GM23248 (cell line): ENCODE results near the gene SND1. TPM values are rescaled to one million over a fixed set of nuclear protein-coding genes. Genes with fewer than 3 reads are reported as not detected.
"Not testable (repeated sequence)": the region's sequence is repeated elsewhere in the genome, so short reads cannot be mapped to it uniquely, and the experiment has no call there.

Source experiments
- DNase-seq: peaks from one replicate; pipeline ENCODE4 v3.0.0-alpha.2; 2015
- H2AFZ ChIP-seq: fragments of 200-600 bp; sonication (generic); 2 replicates; pipeline ENCODE4 v1.6.1; 2016; ENCODE audit warnings: antibody characterized with exemption
- H3F3A ChIP-seq: fragments of 200-600 bp; sonication (generic); 2 replicates; pipeline ENCODE4 v1.6.1; 2016; ENCODE audit warnings: mild to moderate bottlenecking, antibody characterized with exemption, mixed run types; ENCODE audit not compliant: insufficient read depth
- H3K27ac ChIP-seq: fragments of 200-600 bp; sonication (generic); 2 replicates; pipeline ENCODE4 v1.5.1; 2016; ENCODE audit warnings: mild to moderate bottlenecking
- H3K27me3 ChIP-seq: fragments of 200-600 bp; sonication (generic); replicated peaks from 2 replicates; pipeline ENCODE4 v1.6.1; 2016; ENCODE audit warnings: mild to moderate bottlenecking; ENCODE audit not compliant: insufficient read depth
- H3K36me3 ChIP-seq: fragments of 200-600 bp; sonication (generic); 2 replicates; pipeline ENCODE4 v1.6.1; 2016; ENCODE audit warnings: low read depth, mild to moderate bottlenecking
- H3K4me1 ChIP-seq: fragments of 200-600 bp; sonication (generic); 2 replicates; pipeline ENCODE4 v1.6.1; 2016; ENCODE audit warnings: mild to moderate bottlenecking; ENCODE audit not compliant: insufficient read depth
- H3K4me2 ChIP-seq: fragments of 200-600 bp; sonication (generic); one replicate; pipeline ENCODE4 v1.6.1; 2016; ENCODE audit warnings: mild to moderate bottlenecking; ENCODE audit not compliant: unreplicated experiment
- H3K4me3 ChIP-seq: fragments of 200-600 bp; sonication (generic); 2 replicates; pipeline ENCODE4 v1.5.1; 2016; ENCODE audit warnings: mild to moderate bottlenecking
- H3K79me2 ChIP-seq: fragments of 200-600 bp; sonication (generic); 2 replicates; pipeline ENCODE4 v1.6.1; 2016; ENCODE audit warnings: mild to moderate bottlenecking; ENCODE audit not compliant: insufficient read depth
- H3K9ac ChIP-seq: fragments of 200-600 bp; sonication (generic); 2 replicates; pipeline ENCODE4 v1.6.1; 2016; ENCODE audit warnings: mild to moderate bottlenecking
- H3K9me2 ChIP-seq: fragments of 200-600 bp; sonication (generic); 2 replicates; pipeline ENCODE4 v1.6.1; 2016; ENCODE audit warnings: mixed run types, mild to moderate bottlenecking, moderate library complexity; ENCODE audit not compliant: insufficient read depth
- H3K9me3 ChIP-seq: fragments of 200-600 bp; sonication (generic); one replicate; pipeline ENCODE4 v1.6.1; 2017; ENCODE audit warnings: low read depth
- H4K20me1 ChIP-seq: fragments of 200-600 bp; sonication (generic); 2 replicates; pipeline ENCODE4 v1.6.0; 2016; ENCODE audit not compliant: insufficient read depth
- EZH2 ChIP-seq: fragments of 200-600 bp; sonication (generic); IDR thresholded peaks from 2 replicates; pipeline ENCODE4 v1.6.1; 2018; ENCODE audit warnings: antibody characterized with exemption, mild to moderate bottlenecking; ENCODE audit not compliant: insufficient read depth, poor library complexity, severe bottlenecking
- EZH2phosphoT487 ChIP-seq: fragments of 200-600 bp; sonication (generic); IDR thresholded peaks from 2 replicates; pipeline ENCODE4 v1.6.1; 2018; ENCODE audit warnings: antibody characterized with exemption, moderate library complexity, mild to moderate bottlenecking, low read depth; ENCODE audit not compliant: insufficient read depth
- WGBS, 2 experiments: methylation state at CpG; one replicate each; pipeline ENCODE4 v1.1.6; 2015 to 2017; ENCODE audit warnings: low lambda C conversion rate in 2 of 2, low coverage in 1 of 2; ENCODE audit errors: missing lambda C conversion rate in 2 of 2; 5-methylcytosine and 5-hydroxymethylcytosine counted together
- in situ Hi-C: fragments of 300-500 bp; cut with MboI; formaldehyde crosslinking; loops from 2 replicates; pipeline ENCODE4 v1.15.0; 2020
- polyA plus RNA-seq: library from polyadenylated mRNA; unstranded; fragments of >200 nt; fragmentation: Nextera tagmentation; extraction: Ambion mirVana; gene quantifications from 2 replicates; pipeline ENCODE4 v1.2.1, GENCODE V29; 2016
- total RNA-seq: library from RNA; depleted of rRNA; stranded (reverse); fragments of >200 nt; shearing (Covaris generic); gene quantifications from 2 replicates; pipeline ENCODE4 v1.2.3, GENCODE V29; 2014

The SND1 gene
- total and polyA plus RNA-seq, 2 experiments from 2014 or later = 128 to 184 TPM

GRCh38 chr7:127667759-127668530 lies 16.0 kb downstream of the SND1 start:
- DNase-seq = peak; percentile 78
- no peak for TF ChIP-seq EZH2
- TF ChIP-seq EZH2phosphoT487 = no peak
- Histone ChIP-seq H3K9ac (peak overlapping the region; percentile 60), H3K79me2 (peaks cover 100% of the 10 kb centered on the region), H3K4me1 (peaks cover 31% of the 10 kb centered on the region), H3K9me2 (no peaks in the 10 kb centered on the region), H4K20me1 (no peaks in the 10 kb centered on the region), H3F3A (peaks cover 31% of the 10 kb centered on the region), H3K4me3 (peak overlapping the region; percentile 49), H3K4me2 (peak overlapping the region; percentile 66), H3K9me3 (no peaks in the 10 kb centered on the region), H2AFZ (peak overlapping the region; percentile 12; the same call in 1 of the 2 replicates), H3K27me3 (no peaks in the 10 kb centered on the region), H3K36me3 (peaks cover 3% of the 10 kb centered on the region; the same call in 1 of the 2 replicates), H3K27ac (peak overlapping the region; percentile 86)
- WGBS, 2 experiments = 86 to 96% methylated on average over 2 of the region's 2 CpGs
- in situ Hi-C loops = no loop called here

DNA sequence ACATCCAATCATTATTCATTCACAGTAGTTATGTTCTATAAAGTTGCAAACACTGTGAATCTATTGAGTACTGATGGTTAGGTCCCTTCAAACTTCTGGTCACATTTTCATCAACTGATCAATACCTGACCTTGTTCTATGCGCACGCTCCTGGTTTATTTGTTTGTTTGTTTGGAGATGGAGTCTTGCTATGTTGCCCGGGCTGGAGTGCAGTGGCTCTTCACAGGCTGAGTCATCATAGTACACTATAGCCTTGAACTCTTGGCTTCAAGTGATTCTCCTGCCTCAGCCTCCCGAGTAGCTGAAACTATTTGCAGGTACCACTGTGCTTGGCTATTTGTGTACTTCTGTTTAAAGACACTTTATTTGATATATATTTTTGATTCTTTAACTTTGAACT lies 19.3 kb downstream of the SND1 start:
- Histone ChIP-seq H3K36me3 (peaks cover 3% of the 10 kb centered on the region; the same call in 1 of the 2 replicates), H4K20me1 (no peaks in the 10 kb centered on the region), H3K27me3 (no peaks in the 10 kb centered on the region), H3K27ac (no peak overlapping the region), H3F3A (peaks cover 24% of the 10 kb centered on the region), H3K9me2 (no peaks in the 10 kb centered on the region), H3K9me3 (no peaks in the 10 kb centered on the region), H3K9ac (no peak overlapping the region), H3K4me2 (no peak overlapping the region), H3K79me2 (peaks cover 100% of the 10 kb centered on the region), H3K4me3 (no peak overlapping the region), H3K4me1 (peaks cover 35% of the 10 kb centered on the region), H2AFZ (no peak overlapping the region)
- 73 to 74% methylated on average over 4 of the region's 4 CpGs for WGBS, 2 experiments
- in situ Hi-C loops = no loop called here
- no peak for DNase-seq
- TF ChIP-seq EZH2 = no peak
- TF ChIP-seq EZH2phosphoT487 = no peak

- 35 to 53% methylated on average over 3 of the region's 3 CpGs for WGBS, 2 experiments
- peak; percentile 16 for DNase-seq
- Histone ChIP-seq H3F3A (peaks cover 11% of the 10 kb centered on the region; the same call in 1 of the 2 replicates), H3K36me3 (peaks cover 3% of the 10 kb centered on the region; the same call in 1 of the 2 replicates), H3K4me3 (no peak overlapping the region), H3K9me2 (no peaks in the 10 kb centered on the region), H3K9me3 (no peaks in the 10 kb centered on the region), H2AFZ (no peak overlapping the region), H4K20me1 (no peaks in the 10 kb centered on the region), H3K27me3 (no peaks in the 10 kb centered on the region), H3K9ac (no peak overlapping the region), H3K4me2 (peak overlapping the region; percentile 38), H3K79me2 (peaks cover 100% of the 10 kb centered on the region), H3K27ac (peak overlapping the region; percentile 22), H3K4me1 (peaks cover 21% of the 10 kb centered on the region)
- TF ChIP-seq EZH2phosphoT487 (no peak), EZH2 (no peak)
- in situ Hi-C loops = no loop called here
These were observed 21.9 kb downstream of the SND1 start for GRCh38 chr7:127673902-127674301.

DNA sequence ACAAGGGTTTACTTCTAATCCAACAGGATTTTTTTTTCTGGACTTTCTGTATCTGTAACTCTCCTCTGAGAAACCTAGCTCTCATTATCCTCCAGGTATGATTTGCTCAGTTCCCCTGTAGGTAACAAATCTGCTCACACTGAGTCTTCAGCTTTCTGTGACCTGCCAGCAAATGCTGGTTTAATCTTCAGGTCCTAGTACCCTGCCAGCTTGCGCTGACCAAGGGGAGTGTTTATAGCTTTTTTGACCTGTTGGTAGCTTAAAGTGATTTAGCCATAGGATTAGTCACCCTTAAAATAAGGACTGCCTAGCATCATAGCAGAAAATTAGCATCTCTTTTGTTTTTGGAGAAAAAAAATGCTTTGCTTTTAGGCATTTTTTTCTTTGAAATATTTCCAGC lies 22.4 kb downstream of the SND1 start:
- peaks cover 26% of the 10 kb centered on the region for H3K4me1 ChIP-seq
- H3K27ac ChIP-seq = peak overlapping the region; percentile 22; the same call in 1 of the 2 replicates
- H3F3A ChIP-seq = peaks cover 16% of the 10 kb centered on the region; the same call in 1 of the 2 replicates
- H3K9ac ChIP-seq = no peak overlapping the region
- 45 to 46% methylated on average over 1 of the region's 1 CpG for WGBS, 2 experiments
- no peaks in the 10 kb centered on the region for H3K9me3 ChIP-seq
- H2AFZ ChIP-seq = no peak overlapping the region
- 0 out of 2 replicates have a peak, but pooled peaks cover under 1% of the 10 kb centered on the region for H4K20me1 ChIP-seq
- H3K27me3 ChIP-seq = no peaks in the 10 kb centered on the region
- in situ Hi-C loops = no loop called here
- peaks cover 100% of the 10 kb centered on the region for H3K79me2 ChIP-seq
- peaks cover 3% of the 10 kb centered on the region; the same call in 1 of the 2 replicates for H3K36me3 ChIP-seq
- H3K4me2 ChIP-seq = peak overlapping the region; percentile 38
- no peaks in the 10 kb centered on the region for H3K9me2 ChIP-seq
- TF ChIP-seq EZH2phosphoT487 (no peak), EZH2 (no peak)
- no peak overlapping the region for H3K4me3 ChIP-seq
- DNase-seq = peak; percentile 51

DNA sequence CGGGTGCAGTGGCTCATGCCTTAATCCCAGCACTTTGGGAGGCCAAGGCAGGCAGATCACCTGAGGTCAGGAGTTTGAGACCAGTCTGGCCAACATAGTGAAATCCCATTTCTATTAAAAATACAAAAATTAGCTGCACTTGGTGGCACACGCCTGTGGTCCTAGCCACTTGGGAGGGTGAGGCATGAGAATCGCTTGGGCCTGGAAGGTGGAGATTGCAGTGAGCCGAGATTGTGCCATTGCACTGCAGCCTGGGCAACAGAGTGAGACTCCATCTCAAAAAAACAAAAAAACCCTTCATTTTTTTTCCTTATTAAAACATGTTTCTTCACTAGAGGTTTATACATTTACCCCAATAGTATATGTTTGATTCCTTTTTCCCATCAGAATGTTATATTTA lies 22.9 kb downstream of the SND1 start:
- Histone ChIP-seq H3F3A (peaks cover 20% of the 10 kb centered on the region; the same call in 1 of the 2 replicates), H3K79me2 (peaks cover 100% of the 10 kb centered on the region), H3K4me1 (peaks cover 30% of the 10 kb centered on the region)
- H2AFZ ChIP-seq, H3K4me2 ChIP-seq, H3K27me3 ChIP-seq, H4K20me1 ChIP-seq, H3K4me3 ChIP-seq, H3K9me2 ChIP-seq, H3K27ac ChIP-seq, H3K9ac ChIP-seq, H3K9me3 ChIP-seq, DNase-seq, H3K36me3 ChIP-seq, in situ Hi-C loops: not testable (repeated sequence)
- 20 to 29% methylated on average over 4 of the region's 4 CpGs for WGBS, 2 experiments
